HG03565 (cell line): ENCODE results near the gene AGAP1.

Experiments
- ATAC-seq: cut with Tn5 transposase; IDR thresholded peaks from one replicate; pipeline ENCODE4 v1.9.1; 2021; ENCODE audit warnings: mild to moderate bottlenecking, moderate library complexity; ENCODE audit not compliant: unreplicated experiment

AGAP1 gene

GRCh38 chr2:236161082-236161462 is 667.2 kb downstream of the AGAP1 start:
- ATAC-seq: no peak

- ATAC-seq: no peak
These were observed 667.7 kb downstream of the AGAP1 start for GRCh38 chr2:236161531-236161930.

- no peak for ATAC-seq
These were observed 668.4 kb downstream of the AGAP1 start for GRCh38 chr2:236162031-236162845.

GRCh38 chr2:236162882-236163470 is 669.1 kb downstream of the AGAP1 start:
- no peak for ATAC-seq

- no peak for ATAC-seq
These were observed 669.8 kb downstream of the AGAP1 start for GRCh38 chr2:236163471-236164200.

- no peak for ATAC-seq
These were observed 670.5 kb downstream of the AGAP1 start for GRCh38 chr2:236164201-236164924.

GRCh38 chr2:236164925-236165841 is 671.3 kb downstream of the AGAP1 start:
- no peak for ATAC-seq

- no peak for ATAC-seq
These were observed 672.3 kb downstream of the AGAP1 start for GRCh38 chr2:236165842-236166795.

GRCh38 chr2:236166796-236167296 is 673.0 kb downstream of the AGAP1 start:
- no peak for ATAC-seq

- ATAC-seq: no peak
These were observed 673.7 kb downstream of the AGAP1 start for GRCh38 chr2:236167297-236168109.

GRCh38 chr2:236168110-236169080 is 674.6 kb downstream of the AGAP1 start, which contains the start of gene GBX2:
TSS of gene GBX2 (minus strand) at chr2:236168386. CDS start at chr2:236167971, 415 bp downstream.
- ATAC-seq: no peak

- ATAC-seq: no peak
These were observed 675.4 kb downstream of the AGAP1 start for GRCh38 chr2:236169151-236169721.

- ATAC-seq: no peak
These were observed 676.1 kb downstream of the AGAP1 start for GRCh38 chr2:236169741-236170589.

- ATAC-seq: no peak
These were observed 676.8 kb downstream of the AGAP1 start for GRCh38 chr2:236170590-236171165.

- ATAC-seq: no peak
These were observed 677.4 kb downstream of the AGAP1 start for GRCh38 chr2:236171181-236171679.
